GM23338 (cell line): ENCODE measurements around the gene COPS7B. TPM values are rescaled to one million over a fixed set of nuclear protein-coding genes. Genes with fewer than 3 reads are reported as not detected.

Source experiments
- ATAC-seq: fragments of 200-7000 bp; cut with Tn5 transposase; 3 replicates; pipeline ENCODE4 v1.9.1; 2020
- DNase-seq: peaks from one replicate; pipeline ENCODE4 v3.0.0-alpha.2; 2015; ENCODE audit warnings: low spot score
- H2AFZ ChIP-seq: fragments of 200-600 bp; sonication (generic); 2 replicates; pipeline ENCODE4 v1.8.0; 2016; ENCODE audit warnings: antibody characterized with exemption, mild to moderate bottlenecking, moderate library complexity
- H3F3A ChIP-seq: fragments of 200-600 bp; sonication (generic); replicated peaks from 2 replicates; pipeline ENCODE4 v1.8.0; 2017; ENCODE audit warnings: antibody characterized with exemption, mixed run types, low read depth
- H3K27ac ChIP-seq: fragments of 200-600 bp; sonication (generic); 2 replicates; pipeline ENCODE4 v1.6.1; 2016; ENCODE audit warnings: low read depth
- H3K27me3 ChIP-seq: fragments of 200-600 bp; sonication (generic); 2 replicates; pipeline ENCODE4 v1.8.0; 2016; ENCODE audit warnings: mild to moderate bottlenecking, mixed run types, moderate library complexity; ENCODE audit not compliant: insufficient read depth
- H3K36me3 ChIP-seq: fragments of 200-600 bp; sonication (generic); 2 replicates; pipeline ENCODE4 v1.8.0; 2016; ENCODE audit warnings: mild to moderate bottlenecking; ENCODE audit not compliant: insufficient read depth
- H3K4me1 ChIP-seq: fragments of 200-600 bp; sonication (generic); 2 replicates; pipeline ENCODE4 v1.8.0; 2016; ENCODE audit warnings: mild to moderate bottlenecking, moderate library complexity; ENCODE audit not compliant: insufficient read depth
- H3K4me2 ChIP-seq: fragments of 200-600 bp; sonication (generic); 2 replicates; pipeline ENCODE4 v1.7.1; 2017; ENCODE audit warnings: mixed run types
- H3K4me3 ChIP-seq: fragments of 200-600 bp; sonication (generic); 2 replicates; pipeline ENCODE4 v1.6.1; 2016; ENCODE audit warnings: mixed run types
- H3K79me2 ChIP-seq: fragments of 200-600 bp; sonication (generic); replicated peaks from 2 replicates; pipeline ENCODE4 v1.8.0; 2017; ENCODE audit warnings: mild to moderate bottlenecking; ENCODE audit not compliant: insufficient read depth
- H3K9me2 ChIP-seq: fragments of 200-600 bp; sonication (generic); 2 replicates; pipeline ENCODE4 v1.8.0; 2017; ENCODE audit not compliant: insufficient read depth
- H4K20me1 ChIP-seq: fragments of 200-600 bp; sonication (generic); replicated peaks from 2 replicates; pipeline ENCODE4 v1.8.0; 2017; ENCODE audit warnings: mild to moderate bottlenecking; ENCODE audit not compliant: insufficient read depth
- H3K27ac Mint-ChIP-seq: 2 replicates; pipeline ENCODE4 v1.8.0; 2020; ENCODE audit warnings: inconsistent platforms, mild to moderate bottlenecking, moderate library complexity, mixed read lengths
- H3K27me3 Mint-ChIP-seq: 3 replicates; pipeline ENCODE4 v1.8.0; 2022; ENCODE audit warnings: low read depth, mild to moderate bottlenecking, moderate library complexity, mixed read lengths, inconsistent platforms; ENCODE audit not compliant: insufficient read depth, poor library complexity
- H3K36me3 Mint-ChIP-seq: 3 replicates; pipeline ENCODE4 v1.8.0; 2021; ENCODE audit warnings: low read depth, mild to moderate bottlenecking, inconsistent platforms, moderate library complexity, mixed read lengths
- H3K4me1 Mint-ChIP-seq: 3 replicates; pipeline ENCODE4 v1.8.0; 2020; ENCODE audit warnings: mild to moderate bottlenecking, inconsistent platforms, mixed read lengths
- H3K4me3 Mint-ChIP-seq: 3 replicates; pipeline ENCODE4 v1.8.0; 2021; ENCODE audit warnings: moderate library complexity, mild to moderate bottlenecking, inconsistent platforms, mixed read lengths
- H3K9me3 Mint-ChIP-seq: 3 replicates; pipeline ENCODE4 v1.8.0; 2020; ENCODE audit warnings: moderate library complexity, mild to moderate bottlenecking, inconsistent platforms, mixed read lengths
- CTCF ChIP-seq, 2 experiments: fragments of 200-600 bp in 1 of 2; sonication (generic) in 1 of 2; conservative IDR thresholded peaks; 2 replicates each; pipeline versions ENCODE4 v1.5.1 to v1.6.1; 2016 to 2017; ENCODE audit warnings: antibody characterized with exemption in 2 of 2, low read depth in 2 of 2, mild to moderate bottlenecking in 2 of 2, moderate library complexity in 1 of 2
- EZH2 ChIP-seq: fragments of 200-600 bp; sonication (generic); IDR thresholded peaks from one replicate; pipeline ENCODE4 v1.8.0; 2017; ENCODE audit warnings: antibody characterized with exemption, mild to moderate bottlenecking, low read depth; ENCODE audit not compliant: unreplicated experiment
- EZH2phosphoT487 ChIP-seq: fragments of 200-600 bp; sonication (generic); IDR thresholded peaks from one replicate; pipeline ENCODE4 v1.8.1; 2018; ENCODE audit warnings: antibody characterized with exemption; ENCODE audit not compliant: unreplicated experiment
- JUNB ChIP-seq: IDR thresholded peaks from one replicate; pipeline ENCODE4 v1.6.1; 2016; ENCODE audit warnings: antibody characterized with exemption; ENCODE audit not compliant: unreplicated experiment
- NANOG ChIP-seq: IDR thresholded peaks from 2 replicates; pipeline ENCODE4 v1.6.1; 2016; ENCODE audit warnings: antibody characterized with exemption, borderline replicate concordance
- POLR2AphosphoS5 ChIP-seq: IDR thresholded peaks from 2 replicates; pipeline ENCODE4 v1.6.1; 2016; ENCODE audit warnings: antibody characterized with exemption, low read depth
- REST ChIP-seq: IDR thresholded peaks from one replicate; pipeline ENCODE4 v1.6.1; 2018; ENCODE audit warnings: antibody characterized with exemption; ENCODE audit not compliant: unreplicated experiment
- STAT1 ChIP-seq: IDR thresholded peaks from one replicate; pipeline ENCODE4 v1.6.1; 2016; ENCODE audit warnings: antibody characterized with exemption; ENCODE audit not compliant: unreplicated experiment
- ZNF114 ChIP-seq: fragments of 250-450 bp; sonication (Bioruptor Pico); IDR thresholded peaks from 2 replicates; pipeline ENCODE4 v1.5.0; 2020; ENCODE audit warnings: mild to moderate bottlenecking, moderate library complexity
- ZNF331 ChIP-seq: fragments of 250-450 bp; sonication (Bioruptor Pico); IDR thresholded peaks from 2 replicates; pipeline ENCODE4 v1.5.0; 2020; ENCODE audit warnings: low read depth, mild to moderate bottlenecking, moderate library complexity
- polyA plus RNA-seq: library from polyadenylated mRNA; unstranded; fragments of >200 nt; fragmentation: Nextera tagmentation; extraction: Ambion mirVana; gene quantifications from 2 replicates; pipeline ENCODE4 v1.2.1, GENCODE V29; 2016
- total RNA-seq: library from RNA; depleted of rRNA; stranded (reverse); fragments of >200 nt; shearing (Covaris generic); gene quantifications from 2 replicates; pipeline ENCODE4 v1.2.3, GENCODE V29; 2014
- TF ChIP-seq, protein P1 (sequence below): IDR thresholded peaks from 2 replicates; pipeline ENCODE4 v1.6.1; 2016; ENCODE audit warnings: antibody characterized with exemption

Gene COPS7B
- total and polyA plus RNA-seq, 2 experiments from 2014 or later = 40.9 to 63.7 TPM

DNA sequence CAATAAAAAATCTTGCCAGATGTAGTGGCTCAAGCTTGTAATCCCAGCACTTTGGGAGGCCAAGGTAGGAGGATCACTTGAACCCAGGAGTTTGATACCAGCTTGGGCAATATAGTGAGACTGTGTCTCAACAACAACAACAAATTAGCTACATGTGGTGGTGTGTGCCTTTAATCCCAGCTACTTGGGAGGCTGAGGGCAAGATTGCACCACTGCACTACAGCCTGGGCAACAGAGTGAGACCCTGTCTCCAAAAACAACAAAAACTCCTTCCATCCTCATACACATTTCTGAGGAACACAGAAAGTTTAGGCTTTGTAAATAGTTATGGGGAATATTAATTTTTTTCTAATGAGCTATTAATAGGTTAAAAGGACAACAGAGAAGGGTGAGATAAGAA is 22.1 kb upstream of the COPS7B start:
- TF ChIP-seq CTCF (conservative IDR thresholded peaks at IDR 0.05; ENCODE audit: low read depth in 2 of 2) (no peak), REST (no peak), STAT1 (no peak), ZNF331 (CRISPR knock-in tag) (no peak), ZNF114 (CRISPR knock-in tag) (no peak), EZH2 (no peak), JUNB (no peak), POLR2AphosphoS5 (no peak), NANOG (no peak), EZH2phosphoT487 (no peak)
- TF ChIP-seq, protein P1, sequence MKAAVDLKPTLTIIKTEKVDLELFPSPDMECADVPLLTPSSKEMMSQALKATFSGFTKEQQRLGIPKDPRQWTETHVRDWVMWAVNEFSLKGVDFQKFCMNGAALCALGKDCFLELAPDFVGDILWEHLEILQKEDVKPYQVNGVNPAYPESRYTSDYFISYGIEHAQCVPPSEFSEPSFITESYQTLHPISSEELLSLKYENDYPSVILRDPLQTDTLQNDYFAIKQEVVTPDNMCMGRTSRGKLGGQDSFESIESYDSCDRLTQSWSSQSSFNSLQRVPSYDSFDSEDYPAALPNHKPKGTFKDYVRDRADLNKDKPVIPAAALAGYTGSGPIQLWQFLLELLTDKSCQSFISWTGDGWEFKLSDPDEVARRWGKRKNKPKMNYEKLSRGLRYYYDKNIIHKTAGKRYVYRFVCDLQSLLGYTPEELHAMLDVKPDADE = no peak
- Mint-ChIP-seq H3K4me1 (peaks cover 10% of the 10 kb centered on the region; the same call in 2 of the 3 replicates), H3K27me3 (no peaks in the 10 kb centered on the region), H3K4me3 (no peak overlapping the region), H3K9me3 (no peaks in the 10 kb centered on the region), H3K27ac (no peak overlapping the region), H3K36me3 (no peaks in the 10 kb centered on the region)
- no peak for ATAC-seq
- no peaks in the 10 kb centered on the region for H4K20me1 ChIP-seq
- no peaks in the 10 kb centered on the region for H3K9me2 ChIP-seq
- H3K27ac ChIP-seq = no peak overlapping the region; the same call in 1 of the 2 replicates
- H3F3A ChIP-seq = 0 out of 2 replicates have a peak, but pooled peaks cover 4% of the 10 kb centered on the region
- H3K79me2 ChIP-seq = no peaks in the 10 kb centered on the region; the same call in 1 of the 2 replicates
- no peak for DNase-seq
- no peaks in the 10 kb centered on the region for H3K36me3 ChIP-seq
- no peak overlapping the region for H2AFZ ChIP-seq
- no peak overlapping the region for H3K4me2 ChIP-seq
- H3K4me3 ChIP-seq = no peak overlapping the region
- no peaks in the 10 kb centered on the region for H3K27me3 ChIP-seq
- peaks cover 5% of the 10 kb centered on the region; the same call in 1 of the 2 replicates for H3K4me1 ChIP-seq
